Activated T-cell treated with anti-CD3 and anti-CD28 coated beads for 4 hours (primary cell): ENCODE results near the gene NCOA7.
"Not testable (repeated sequence)": the region's sequence is repeated elsewhere in the genome, so short reads cannot be mapped to it uniquely, and the experiment has no call there.

Experiments
- DNase-seq: peaks from one replicate; pipeline ENCODE4 v3.0.0-alpha.2; 2020

The NCOA7 gene

DNA sequence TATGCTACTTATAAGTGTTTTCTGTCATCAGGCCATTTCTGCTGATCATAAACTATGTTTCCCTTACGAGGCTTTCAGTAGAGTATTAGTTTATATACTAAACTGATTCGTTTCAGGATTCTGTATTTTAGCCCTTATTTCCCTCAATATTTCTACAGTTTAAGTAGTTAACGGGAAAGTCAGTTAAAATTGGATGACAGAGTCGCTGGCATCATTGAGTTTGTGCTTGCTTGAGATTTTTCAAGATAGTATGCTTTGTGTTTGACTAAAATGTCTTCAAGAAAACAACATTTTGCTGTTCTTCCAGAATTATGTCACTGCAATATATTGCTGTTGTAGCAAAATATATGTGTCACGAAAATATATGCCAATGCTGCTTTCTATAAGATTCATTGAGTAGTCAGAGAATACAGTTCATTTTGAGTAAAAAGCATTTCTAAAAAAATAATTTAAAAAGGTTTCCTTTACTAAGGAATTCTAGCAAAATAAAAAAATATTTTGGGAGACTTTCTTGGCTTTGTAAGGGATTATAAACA is 51.4 kb downstream of the NCOA7 start:
- DNase-seq = no peak

DNA sequence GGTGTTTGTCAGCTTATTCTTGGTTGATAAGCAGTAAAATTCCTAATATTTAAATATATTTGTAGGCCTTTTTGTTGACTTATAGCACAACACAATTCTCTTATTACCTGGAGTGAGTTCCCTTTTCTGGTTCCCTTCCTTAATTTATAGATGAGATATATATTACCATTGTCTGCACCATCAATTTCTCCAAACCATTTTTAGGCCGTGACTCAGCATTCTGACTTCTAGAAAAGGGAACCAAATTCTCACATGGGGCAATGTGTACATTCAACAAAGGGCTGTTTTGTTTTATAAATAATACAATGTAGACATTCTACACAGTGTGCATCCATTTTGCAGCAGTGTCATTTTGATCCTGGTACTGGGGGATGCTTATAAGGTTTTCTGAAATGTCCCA is 52.8 kb downstream of the NCOA7 start:
- DNase-seq = no peak

DNA sequence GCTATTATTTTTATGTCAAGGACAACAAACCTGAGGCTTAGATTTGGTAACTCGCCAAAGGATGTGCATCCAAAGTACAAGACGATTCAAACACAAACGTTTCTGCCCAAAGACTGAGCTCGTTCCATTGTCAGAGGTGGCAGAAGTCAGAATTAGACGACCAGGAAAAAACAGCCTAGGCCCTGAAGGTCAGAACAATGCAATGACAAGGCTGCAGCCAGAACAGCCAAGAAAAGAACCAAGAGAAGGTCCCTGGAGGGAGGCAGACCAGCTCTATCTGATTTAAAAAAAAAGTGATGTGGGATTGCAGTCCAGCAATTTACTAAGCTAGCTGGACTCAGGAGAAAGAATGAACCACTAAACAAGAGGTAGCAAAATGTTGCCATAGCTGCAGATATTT is 54.2 kb downstream of the NCOA7 start:
- no peak for DNase-seq

DNA sequence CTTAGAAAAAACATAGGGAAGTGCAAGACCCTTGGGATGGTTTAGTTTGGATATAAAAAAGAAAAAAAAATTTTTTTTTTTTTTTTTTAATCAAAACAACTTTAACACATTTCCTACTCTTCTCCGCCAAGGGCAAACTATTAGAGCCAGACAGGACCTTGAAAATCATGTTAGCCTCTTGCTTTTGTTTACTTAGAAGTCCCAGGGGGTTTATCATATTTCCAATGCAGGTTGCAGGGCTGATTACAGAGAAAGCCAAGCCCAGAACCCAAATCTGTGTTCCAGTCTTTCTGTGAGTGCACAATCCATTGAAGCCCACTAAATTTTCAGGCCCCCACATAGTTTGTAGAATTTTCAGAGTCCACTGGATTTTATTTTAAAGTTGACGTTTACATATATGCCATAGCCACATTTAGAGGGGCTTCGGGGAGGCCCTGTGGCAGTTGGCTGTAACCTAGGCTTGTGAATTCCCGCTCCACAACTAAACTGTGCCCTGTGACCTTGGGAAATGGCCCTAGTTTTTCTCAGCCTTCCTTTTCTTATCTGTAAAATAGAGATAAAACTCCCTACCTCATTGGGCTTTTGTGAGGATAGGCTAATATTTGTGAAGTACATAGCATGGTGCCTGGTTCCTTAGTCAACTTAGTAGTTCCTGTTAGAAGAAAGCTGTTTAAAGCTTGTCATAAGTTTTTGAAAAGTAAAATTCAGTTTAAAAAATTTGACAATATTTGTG is 55.7 kb downstream of the NCOA7 start:
- DNase-seq = no peak

DNA sequence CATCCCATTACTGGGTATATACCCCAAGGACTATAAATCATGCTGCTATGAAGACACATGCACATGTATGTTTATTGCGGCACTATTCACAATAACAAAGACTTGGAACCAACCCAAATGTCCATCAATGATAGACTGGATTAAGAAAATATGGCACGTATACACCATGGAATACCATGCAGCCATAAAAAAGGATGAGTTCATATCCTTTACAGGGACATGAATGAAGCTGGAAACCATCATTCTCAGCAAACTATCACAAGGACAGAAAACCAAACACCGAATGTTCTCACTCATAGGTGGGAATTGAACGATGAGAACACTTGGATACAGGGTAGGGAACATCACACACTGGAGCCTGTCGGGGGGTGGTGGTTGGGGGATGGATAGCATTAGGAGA is 57.5 kb downstream of the NCOA7 start:
- DNase-seq = not testable (repeated sequence)

DNA sequence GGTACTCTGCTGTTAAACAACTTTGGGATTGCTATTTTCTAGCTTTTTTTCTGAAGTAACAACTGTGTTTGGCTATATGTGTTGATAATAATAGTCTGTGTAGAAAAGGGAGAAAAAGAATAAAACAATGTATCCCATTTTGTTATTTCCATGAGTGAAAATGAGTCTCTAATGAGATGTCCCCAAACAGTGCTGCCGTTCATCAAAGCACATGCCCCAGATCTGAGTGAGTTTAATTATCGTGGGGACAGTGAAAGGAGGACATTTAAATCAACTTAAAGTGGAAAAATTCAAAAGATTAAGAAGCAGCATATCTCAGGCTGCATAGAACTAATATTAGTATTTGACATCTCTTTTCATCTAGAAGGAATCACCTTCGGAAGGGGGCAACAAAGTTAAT is 59.6 kb downstream of the NCOA7 start:
- DNase-seq = no peak

DNA sequence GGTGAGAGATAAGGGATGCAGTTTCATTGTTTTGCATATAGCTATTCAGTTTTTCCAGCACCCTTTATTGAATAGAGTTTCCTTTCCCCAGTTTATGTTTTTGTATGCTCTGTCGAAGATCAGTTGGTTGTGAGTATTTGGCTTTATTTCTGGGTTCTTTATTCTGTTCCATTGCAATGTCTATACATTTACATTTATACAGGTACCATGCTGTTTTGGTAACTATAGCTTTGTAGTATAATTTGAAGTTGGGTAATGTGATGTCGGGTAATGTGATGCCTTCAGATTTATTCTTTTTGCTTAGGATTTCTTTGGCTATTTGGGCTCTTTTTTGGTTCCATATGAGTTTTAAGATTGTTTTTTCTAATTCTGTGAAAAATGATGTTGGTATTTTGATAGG is 61.8 kb downstream of the NCOA7 start:
- no peak for DNase-seq

DNA sequence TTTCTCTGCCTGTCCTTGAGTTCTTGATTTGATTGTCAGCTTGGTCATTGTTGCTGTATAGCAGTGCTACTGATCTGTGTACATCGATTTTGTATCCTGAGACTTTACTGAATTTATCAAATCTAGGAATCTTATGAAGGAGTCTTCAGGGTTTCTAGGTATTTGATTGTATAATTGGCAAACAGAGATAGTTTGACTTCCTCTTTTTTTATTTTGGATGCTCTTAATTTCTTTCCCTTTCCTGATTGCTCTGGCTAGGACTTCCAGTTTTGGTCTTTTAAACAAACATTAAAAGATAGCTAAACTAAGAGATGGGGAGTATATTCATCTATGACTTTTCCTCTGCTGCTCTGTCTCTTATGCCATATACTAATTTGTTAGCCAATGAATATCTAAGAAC is 62.4 kb downstream of the NCOA7 start:
- no peak for DNase-seq

DNA sequence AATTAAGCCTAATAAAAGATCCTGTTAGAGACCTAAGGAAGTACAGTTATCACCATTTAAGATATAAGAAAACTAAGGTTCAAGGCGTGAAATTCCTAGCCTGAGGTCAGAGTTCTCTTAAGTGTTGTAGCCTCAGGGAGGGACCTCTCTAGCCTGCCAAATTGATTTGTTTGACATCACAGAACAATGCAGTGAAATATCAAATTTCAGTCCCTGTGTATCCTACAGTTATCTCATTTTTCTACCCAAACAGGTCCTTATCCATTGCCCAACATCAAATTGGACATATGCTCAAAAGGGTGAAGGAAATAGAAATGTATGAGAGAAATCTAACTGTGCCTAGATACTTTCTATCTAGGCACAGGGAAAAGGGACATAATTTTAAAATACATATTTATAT is 63.0 kb downstream of the NCOA7 start:
- no peak for DNase-seq

DNA sequence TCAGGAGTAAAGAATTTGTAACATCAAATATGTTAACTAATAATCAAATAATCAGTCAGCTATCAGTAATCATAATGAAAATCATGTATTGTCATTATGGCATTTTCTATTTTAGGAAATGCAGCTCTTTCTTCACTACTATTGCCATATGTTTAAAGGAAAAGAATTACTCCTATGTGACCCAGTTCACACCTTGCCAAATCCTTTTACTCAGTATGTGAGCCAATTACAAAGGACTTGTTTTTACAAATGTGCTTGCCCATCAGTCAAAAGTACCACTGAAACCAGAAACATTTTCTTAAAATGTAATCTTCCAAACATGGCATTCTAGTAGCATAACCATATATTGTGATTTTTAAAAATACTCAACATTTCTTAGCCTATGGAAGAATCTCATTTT is 63.6 kb downstream of the NCOA7 start:
- DNase-seq = no peak

DNA sequence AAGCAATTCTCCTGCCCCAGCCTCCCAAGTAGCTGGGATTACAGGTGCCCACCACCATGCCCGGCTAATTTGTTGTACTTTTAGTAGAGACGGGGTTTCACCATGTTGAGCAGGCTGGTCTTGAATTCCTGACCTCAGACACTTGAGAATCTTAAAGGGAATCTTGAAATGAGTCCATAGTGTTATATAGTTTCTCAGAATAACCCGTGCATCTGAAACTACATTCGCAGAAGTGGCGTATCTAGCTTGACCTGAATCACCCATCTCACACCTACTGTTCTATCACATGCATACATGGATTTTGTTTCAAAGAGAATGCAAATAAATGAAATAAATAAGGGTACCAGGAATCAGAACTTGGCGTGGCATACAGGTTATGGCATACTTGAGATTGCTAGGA is 65.0 kb downstream of the NCOA7 start:
- no peak for DNase-seq

DNA sequence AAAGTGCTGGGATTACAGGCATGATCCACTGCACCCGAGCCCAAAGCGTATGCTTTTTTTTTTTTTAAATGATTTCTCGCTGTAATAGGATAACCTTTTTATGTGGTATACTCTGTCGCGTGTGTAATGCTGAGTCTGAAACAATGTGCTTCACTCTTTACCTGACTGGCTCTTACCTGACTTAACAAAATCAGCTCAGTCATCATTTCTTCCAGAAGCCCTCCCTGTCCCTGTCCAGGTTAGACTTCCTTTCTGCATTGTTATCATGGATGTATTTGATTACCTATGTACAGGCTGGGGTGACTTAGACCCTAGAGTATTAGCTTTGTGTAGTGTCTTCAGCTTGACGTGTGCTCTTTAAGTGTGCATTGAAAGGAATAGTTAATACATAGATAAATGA is 67.1 kb downstream of the NCOA7 start:
- DNase-seq = no peak

DNA sequence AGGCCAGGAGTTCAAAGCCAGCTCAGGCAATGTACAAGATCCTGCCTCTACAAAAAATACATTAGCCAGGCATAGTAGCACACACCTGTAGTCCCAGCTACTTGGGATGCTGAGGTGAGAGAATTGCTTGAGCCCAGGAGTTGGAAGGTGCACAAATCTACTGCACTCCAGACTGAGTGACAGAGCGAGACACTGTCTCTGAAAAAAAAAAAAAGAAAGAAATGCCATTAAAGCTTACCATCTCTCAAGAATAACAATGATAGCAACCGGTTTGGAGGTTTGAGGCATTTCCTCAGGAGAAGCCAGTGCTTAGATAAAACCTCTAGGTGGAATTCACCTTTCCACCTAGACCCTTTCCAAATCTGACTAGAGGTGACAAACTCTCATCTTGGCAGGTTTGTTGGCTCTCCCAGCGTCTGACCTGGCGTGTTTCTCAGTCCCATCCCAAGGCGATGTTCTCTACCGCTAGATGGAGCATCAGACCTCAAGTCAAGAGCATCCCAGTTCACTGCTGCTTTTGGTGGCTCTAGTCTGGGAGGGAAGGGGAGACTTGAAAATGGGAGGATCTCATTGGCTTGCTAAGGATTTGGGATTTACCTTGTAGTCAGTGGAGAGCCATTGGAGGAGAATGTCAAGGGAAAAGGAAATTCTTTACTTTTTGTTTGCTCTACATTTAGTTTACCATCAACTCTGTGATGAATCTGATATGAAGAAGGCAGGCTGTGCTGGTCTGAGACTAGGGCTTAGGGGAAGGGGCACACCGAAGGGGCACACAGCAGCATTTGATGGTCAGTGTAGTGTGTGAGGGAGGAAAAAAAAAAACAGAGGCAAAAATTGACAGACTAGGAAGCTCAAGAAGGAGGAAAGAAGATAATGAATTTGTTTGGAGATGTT is 67.9 kb downstream of the NCOA7 start:
- DNase-seq = no peak

DNA sequence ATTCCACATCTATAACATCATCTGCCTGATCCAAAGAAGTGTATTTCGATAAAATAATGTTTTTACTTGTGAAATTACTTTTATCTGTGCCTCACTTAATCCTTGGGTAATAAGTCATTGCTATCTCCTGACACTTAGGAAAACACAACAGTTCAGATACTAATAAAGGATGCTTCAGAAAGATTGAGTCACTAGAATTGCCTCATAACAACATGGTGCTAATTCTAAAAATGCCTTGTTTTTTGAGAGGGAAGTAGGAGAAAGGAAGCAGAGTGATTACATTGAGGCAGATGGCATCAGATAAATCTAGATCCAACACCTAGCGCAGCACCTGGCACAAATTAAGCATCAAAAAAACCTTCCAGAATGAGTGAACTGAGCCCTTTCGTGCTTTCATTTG is 69.0 kb downstream of the NCOA7 start:
- no peak for DNase-seq

DNA sequence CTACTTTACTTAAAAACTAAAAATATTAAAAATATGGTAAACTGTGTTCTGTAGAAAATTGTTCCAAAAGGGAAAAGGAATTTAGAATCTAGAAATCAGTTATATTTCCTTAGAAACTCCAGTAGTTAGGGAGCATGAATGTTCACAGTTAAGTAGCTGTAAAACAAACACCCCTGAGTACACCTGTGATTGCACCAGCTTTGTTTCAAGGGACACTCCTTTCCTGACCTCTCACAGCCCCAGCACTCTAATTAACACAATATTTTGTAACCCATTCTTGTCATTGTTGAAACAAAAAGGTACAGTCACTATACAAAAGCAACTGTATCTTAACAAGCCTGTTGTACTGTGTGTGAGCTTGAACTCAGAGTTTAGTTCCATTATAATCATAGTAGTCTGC is 72.3 kb downstream of the NCOA7 start:
- DNase-seq = no peak

DNA sequence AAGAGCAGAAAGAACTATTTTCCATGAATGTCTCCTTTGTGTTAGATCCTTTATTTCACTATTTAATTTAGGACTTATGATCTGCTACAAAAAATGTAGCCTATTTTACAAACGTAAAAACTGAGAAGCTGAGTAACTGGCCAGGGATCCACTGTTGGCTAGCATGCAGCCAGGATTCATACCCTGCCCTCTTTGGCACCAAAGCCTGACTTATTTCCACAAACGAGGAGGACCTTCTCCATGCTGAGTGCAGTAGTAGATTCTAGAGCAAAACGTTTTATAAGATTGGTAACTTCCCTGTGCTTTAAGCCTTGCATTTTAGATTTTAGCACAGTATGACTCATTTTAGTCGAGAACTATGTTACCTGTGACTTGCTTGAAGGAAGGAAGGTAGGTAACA is 74.3 kb downstream of the NCOA7 start:
- DNase-seq = no peak

DNA sequence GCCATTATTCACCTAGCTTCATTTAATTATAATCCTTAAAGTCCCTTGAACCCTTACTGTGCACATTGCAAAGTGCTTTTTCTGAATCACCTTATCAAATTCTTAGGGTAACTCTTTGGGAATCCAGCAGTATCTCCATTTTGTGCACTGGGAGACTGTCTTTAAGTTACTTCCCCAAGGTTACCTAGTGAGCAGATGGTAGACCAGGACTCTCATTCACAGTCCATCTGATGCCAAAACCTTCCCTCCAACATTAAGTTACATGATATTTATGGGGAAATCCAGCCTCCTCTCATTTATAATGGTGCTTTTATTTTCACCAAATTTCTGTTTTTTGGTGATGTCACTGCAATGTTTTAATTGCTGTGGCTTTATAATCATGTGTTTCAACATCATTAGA is 75.7 kb downstream of the NCOA7 start:
- no peak for DNase-seq

DNA sequence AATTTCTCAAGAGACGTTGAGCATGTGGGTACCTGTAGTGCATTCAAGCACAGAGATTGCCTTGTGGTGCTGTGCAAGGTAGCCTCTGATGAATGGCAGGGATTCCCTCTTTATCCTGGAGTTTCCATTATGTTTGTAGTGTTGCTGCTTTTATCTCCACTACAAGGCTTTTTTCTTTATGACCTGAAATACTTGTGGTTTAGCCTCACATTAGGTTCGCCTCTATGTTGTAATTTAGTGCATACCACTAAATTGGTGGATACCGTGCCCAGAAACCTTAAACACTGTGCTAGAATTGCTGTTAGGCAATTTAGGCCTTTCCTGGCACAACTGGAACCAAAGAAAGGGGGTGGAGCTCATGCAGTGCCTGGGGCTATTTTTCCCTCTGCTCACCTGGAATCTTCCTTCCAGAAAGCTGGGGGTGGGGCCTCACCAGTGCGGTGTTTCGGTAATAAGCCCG is 76.8 kb downstream of the NCOA7 start:
- no peak for DNase-seq

DNA sequence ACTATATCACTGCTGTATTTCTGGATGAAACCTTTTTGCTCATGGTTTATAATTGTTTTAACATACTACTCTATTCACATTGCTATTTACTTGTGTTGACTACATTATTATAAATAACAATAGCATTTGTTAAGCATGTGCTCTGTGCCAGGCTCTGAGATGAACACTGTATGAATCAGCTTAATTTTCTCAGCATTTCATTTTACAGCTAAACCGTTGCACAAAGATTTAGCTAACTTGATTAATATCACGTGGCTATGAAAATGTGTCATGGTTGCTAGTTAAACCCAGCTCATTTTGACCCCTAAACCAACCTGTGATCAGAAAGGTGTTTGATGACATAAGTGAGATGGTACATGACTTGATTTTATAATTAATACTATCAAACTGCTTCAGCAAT is 77.5 kb downstream of the NCOA7 start:
- DNase-seq = no peak

DNA sequence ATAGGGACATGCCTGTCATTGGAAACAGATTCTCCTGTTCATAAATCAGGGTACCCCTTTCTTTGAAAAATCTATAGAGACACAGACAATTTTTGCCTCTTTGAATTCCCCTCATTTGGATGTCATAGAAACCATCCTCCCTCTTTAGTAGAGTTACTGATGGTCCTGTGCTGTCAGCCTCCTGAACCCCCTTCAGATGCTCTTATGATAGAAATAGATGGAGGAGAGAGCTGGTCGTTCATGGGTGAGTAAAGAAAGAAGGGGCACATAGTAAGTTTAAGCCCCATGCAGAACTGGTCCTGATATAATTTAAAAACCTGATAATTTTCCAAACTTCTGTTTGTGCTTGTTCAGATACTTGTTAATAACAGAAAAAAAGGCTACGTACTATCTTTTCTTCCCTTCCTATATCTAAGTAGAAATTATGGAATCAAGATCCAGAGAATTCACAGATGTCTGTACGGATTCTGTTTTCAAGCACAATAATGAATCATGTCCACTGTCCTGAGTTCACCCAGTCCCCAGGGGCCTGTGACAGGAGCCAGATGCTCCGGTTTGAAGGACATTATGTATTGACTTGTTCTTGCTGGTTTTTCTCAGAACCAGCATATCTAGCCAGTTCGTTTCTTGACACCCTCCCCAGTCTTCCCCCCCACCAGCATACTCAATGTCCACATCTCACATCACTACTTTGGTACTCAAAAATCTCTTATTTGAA is 78.1 kb downstream of the NCOA7 start:
- no peak for DNase-seq

DNA sequence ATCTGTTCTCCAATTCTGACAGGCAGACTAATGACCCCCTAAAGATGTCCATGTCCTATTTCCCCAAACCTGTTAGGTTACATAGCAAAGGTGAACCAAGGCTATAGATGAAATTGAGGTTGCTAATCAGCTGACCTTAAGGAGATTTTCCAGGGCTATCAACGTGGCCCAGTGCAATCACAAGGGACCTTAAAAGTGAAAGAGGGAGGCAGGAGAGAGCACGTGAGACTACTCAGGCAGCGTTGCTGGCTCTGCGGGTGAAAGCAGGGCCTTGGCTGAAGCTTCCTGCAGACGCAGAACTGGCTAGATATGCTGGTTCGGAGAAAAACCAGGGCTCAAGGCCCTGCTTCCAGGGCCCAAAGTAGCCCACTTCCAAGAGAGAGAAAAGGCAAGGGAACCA is 78.7 kb downstream of the NCOA7 start:
- no peak for DNase-seq

DNA sequence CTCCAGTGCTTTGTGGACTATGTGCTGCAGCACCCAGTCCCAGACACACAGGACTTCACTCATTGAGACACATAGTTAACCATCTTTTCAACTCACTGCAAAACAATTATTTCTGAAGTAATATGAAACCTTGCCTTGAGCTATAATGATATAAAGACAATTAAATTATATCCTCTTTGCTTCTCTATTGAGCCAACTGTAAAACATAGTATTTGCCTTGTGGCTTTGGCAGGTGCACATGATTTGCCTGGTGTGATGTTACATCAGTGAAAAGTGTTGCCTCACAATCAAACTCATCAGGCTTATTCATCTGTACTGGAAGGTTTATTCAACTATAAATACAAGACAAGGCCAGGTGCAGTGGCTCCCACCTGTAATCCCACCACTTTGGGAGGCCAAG is 80.6 kb downstream of the NCOA7 start:
- DNase-seq = no peak

DNA sequence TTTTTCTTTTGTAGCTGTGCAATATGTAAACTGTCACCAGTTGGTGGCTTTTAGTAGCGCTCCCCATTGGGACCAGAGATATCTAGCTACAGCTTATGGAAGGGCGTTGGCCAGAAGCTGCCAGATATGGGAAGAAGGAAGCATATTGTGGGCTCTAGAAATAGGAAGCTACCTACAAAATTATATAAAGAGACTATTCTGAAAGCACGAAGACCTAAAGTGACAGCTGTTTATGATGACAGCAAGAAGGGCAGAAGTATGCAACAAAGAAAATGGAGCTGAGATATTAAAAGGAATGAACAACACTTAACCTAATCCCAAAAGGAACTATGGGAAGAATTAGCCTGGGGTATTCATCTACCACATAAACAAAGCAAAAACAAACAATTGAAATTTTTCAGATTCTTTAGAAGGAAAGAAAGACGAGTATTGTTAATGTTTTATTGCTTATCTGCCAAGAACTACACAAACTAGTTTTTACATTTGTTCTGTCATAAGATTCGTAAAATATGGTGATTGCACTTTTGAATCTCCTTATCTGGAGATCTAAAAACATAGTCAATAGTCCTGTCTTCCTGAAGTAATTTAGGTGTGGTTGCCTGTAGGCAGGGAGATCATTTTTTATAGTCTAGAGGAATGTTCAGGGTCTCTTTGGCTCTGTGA is 81.6 kb downstream of the NCOA7 start:
- no peak for DNase-seq
